Measurements from ENCODE around the gene WDR88.

DNA sequence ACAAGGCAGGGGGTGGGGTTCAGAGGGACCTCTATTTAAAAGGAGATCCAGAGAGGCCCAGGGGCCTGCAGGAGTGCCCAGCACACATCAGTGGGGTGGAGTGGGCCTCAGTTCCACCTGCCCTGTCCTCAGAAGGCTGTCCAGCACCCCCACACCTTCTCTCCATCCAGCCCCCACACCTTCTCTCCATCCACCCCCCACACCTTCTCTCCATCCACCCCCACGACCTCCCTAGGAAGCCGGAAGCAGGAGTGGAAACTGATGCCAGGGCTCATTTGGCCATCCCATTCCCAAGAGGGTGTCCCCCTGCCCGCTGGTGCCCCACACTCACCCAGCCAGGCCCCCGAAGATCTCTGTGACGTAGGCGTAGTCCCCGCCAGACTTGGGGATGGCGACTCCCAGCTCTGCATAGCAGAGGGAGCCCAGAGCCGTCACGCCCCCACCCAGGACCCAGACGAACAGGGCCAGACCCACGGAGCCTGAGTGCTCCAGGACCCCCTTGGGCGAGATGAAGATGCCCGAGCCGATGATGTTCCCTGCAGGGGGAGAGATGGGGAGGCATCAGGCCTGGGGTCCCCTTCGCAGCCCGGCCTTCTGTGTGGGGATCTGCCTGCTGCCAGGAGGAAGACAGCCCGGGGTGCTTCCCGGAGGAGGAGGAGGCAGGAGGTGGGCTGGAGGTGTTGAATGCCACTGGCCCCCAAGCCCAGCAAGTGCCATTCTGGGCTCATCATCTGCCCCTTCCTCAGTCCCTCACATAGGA, 83.7 kb downstream of the WDR88 start:
- TF ChIP-seq, protein P1, sequence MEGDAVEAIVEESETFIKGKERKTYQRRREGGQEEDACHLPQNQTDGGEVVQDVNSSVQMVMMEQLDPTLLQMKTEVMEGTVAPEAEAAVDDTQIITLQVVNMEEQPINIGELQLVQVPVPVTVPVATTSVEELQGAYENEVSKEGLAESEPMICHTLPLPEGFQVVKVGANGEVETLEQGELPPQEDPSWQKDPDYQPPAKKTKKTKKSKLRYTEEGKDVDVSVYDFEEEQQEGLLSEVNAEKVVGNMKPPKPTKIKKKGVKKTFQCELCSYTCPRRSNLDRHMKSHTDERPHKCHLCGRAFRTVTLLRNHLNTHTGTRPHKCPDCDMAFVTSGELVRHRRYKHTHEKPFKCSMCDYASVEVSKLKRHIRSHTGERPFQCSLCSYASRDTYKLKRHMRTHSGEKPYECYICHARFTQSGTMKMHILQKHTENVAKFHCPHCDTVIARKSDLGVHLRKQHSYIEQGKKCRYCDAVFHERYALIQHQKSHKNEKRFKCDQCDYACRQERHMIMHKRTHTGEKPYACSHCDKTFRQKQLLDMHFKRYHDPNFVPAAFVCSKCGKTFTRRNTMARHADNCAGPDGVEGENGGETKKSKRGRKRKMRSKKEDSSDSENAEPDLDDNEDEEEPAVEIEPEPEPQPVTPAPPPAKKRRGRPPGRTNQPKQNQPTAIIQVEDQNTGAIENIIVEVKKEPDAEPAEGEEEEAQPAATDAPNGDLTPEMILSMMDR (optimal IDR thresholded peaks at IDR 0.05 in 1 of 3, IDR thresholded peaks at IDR 0.05 in 1 of 3, conservative IDR thresholded peaks at IDR 0.05 in 1 of 3; ENCODE audit: extremely low read depth in 1 of 3, insufficient read depth in 2 of 3, low read length in 3 of 3), result no peak
- TF ChIP-seq EZH2 (IDR thresholded peaks at IDR 0.05; ENCODE audit: low read length), result no peak

Measured in keratinocyte (primary cell).